ENCODE data around the gene REP15.

DNA sequence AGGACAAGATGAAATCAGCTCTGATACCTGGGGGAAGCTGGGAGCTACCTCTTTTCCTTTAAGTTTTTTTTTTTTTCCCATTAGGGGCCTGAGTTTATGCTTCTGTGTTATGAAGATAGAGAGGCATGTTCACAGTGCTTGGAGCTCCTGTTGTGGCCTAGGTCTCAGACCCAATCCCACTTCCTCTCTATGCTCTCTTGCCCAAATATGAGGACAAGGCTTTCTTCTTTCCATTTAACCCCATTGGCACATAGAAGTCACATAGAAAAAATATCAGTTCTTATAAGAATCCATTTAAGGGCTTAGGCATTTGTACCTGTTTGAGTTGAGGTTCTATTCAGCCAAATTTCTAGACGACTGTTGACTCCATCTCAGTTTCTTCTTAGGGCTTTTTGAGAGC, 27.0 kb downstream of the REP15 start:
- TF ChIP-seq, protein P1, sequence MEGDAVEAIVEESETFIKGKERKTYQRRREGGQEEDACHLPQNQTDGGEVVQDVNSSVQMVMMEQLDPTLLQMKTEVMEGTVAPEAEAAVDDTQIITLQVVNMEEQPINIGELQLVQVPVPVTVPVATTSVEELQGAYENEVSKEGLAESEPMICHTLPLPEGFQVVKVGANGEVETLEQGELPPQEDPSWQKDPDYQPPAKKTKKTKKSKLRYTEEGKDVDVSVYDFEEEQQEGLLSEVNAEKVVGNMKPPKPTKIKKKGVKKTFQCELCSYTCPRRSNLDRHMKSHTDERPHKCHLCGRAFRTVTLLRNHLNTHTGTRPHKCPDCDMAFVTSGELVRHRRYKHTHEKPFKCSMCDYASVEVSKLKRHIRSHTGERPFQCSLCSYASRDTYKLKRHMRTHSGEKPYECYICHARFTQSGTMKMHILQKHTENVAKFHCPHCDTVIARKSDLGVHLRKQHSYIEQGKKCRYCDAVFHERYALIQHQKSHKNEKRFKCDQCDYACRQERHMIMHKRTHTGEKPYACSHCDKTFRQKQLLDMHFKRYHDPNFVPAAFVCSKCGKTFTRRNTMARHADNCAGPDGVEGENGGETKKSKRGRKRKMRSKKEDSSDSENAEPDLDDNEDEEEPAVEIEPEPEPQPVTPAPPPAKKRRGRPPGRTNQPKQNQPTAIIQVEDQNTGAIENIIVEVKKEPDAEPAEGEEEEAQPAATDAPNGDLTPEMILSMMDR (IDR thresholded peaks at IDR 0.05; ENCODE audit: low read depth, low read length), result no peak
- TF ChIP-seq EZH2phosphoT487 (IDR thresholded peaks at IDR 0.05; ENCODE audit: low read depth), result no peak
